ENCODE data around the gene LMOD3.

LMOD3 gene

DNA sequence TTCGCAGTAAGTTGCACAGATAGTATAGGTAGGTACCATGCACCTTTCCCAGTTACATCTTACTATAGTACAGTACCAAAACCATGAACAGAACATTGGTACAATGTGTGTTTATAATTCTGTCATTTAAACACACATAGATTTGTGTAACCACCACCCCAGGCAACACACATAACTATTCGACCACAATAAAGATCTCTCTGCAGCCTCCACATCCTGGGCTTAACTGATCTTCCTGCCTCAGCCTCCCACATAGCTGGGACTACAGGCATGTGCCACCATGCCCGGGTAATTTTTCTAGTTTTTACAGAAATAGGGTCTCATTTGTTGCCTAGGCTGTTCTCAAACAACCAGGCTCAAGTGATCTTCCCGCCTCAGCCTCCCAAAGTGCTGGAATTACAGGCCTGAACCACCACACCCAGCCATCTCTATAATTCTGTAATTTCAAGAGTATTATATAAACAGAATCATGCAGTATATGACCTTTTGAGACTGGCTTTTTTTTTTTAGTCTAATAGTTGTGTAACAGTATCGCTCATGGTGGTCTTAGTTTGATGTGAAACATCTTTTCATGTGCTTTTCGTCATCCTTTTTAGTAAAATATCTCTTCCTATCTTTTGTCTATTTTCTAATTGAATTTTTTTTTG is 57.0 kb downstream of the LMOD3 start:
- DNase-seq (ENCODE audit: low read depth in 3 of 3, low spot score in 1 of 3): no peak

DNA sequence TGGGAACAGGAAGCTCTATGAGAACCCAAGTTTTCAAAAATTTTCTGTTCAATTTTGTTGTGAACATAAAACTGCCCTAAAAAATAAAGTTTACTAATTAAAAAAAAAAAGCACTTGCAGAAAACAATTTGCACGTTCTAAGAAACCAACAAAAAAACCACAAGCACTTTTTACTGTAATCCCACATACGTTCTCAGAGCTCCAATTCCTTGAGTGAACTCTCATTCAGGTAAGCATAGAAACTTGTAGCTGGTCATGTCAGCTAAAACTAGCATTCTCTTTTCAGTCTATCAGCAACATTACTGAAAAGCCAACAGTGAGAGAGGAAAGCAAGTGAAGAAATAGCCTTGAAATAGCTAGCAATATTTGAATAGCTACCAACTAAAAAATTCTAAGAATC is 58.8 kb downstream of the LMOD3 start:
- DNase-seq (ENCODE audit: low read depth in 3 of 3, low spot score in 1 of 3): no peak

DNA sequence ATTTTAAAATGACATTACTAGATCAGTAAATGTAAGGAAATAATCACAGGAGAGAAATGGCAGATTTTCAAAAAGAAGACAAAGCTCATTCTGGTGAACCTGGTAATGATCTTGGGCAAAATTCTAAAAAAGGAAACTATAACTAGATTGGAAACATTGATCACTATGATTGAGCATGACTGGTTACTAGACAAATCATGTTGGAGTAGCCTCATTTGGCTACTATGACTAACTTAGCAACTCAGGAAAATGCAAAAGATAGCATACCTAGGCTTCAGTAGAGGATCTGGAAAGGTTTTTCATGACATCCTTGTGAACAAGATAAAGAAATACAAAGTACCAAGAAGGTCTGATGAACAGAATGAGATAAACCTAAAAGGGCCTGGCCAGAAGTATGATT is 62.7 kb downstream of the LMOD3 start:
- DNase-seq (ENCODE audit: low read depth in 3 of 3, low spot score in 1 of 3): no peak

DNA sequence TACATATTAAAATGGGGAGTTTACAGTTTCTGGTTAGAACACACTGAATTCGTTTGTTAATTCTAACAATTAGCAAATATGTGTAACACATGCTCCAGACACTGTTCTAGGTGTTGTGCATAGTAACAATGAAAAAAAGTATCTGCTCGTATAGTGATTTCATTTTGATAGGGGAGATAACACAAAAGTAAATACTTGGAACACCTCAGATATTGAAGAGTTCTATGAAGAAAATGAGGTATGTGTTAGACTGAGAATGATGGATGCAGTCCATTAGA is 63.5 kb downstream of the LMOD3 start:
- DNase-seq (ENCODE audit: low read depth in 3 of 3, low spot score in 1 of 3): no peak

DNA sequence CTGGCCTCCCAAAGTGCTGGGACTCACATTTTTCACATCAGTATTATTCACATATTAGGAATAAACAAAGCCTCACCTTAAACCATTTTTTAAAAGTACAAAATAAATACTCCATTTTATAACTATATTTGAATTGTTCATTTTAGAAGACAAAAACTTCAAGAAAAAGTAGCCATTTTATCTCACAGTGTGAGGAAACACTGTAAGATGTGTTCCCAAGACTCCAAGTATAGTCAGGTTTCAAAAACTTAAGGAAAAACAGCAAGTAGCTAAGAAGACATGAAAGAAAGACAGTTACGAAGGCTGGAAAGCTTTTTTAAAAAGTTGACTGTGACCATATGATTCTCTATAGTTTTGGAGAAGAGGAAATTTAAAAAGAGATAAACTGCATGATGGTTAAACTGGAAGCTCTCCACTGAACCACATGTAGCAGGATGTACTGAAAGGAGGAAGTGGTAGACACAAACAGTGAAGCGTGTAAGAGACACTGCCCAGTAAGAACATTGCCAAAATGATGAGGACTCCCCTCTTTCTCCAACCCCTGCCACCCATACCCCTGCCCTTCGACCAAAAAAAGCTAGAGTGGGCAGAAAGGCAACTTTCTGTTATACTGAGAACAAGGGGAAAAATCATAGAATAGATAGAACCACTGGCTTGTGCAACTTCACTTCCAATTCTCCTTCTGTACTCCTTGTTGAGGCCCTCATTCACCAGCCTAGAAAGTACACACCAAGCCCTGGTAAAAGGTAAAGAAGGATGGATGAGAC is 64.0 kb downstream of the LMOD3 start:
- DNase-seq (ENCODE audit: low read depth in 3 of 3, low spot score in 1 of 3): no peak

Data from stimulated activated CD4-positive, alpha-beta T cell treated with anti-CD3 and anti-CD28 coated beads, TNF-alpha, amount 100 ng/mL, for 1 hour (primary cell).